HepG2 (cell line): ENCODE data around the gene NEK6. TPM values are rescaled to one million over a fixed set of nuclear protein-coding genes. Genes with fewer than 3 reads are reported as not detected.

ENCODE experiments used
- ATAC-seq: fragments of 200-7000 bp; cut with Tn5 transposase; 3 replicates; pipeline ENCODE4 v1.9.1; 2020; ENCODE audit warnings: mild to moderate bottlenecking, moderate library complexity
- BruUV-seq: library from RNA; stranded (reverse); fragments of 400-500 nt; replicated peaks from 2 replicates; lab custom pipeline; 2021; lab: Mats Ljungman, UMichigan
- CTCF ChIA-PET: fragments of 300-600 bp; formaldehyde crosslinking; extraction: SDS; loops from one replicate; lab custom pipeline; 2021; ENCODE audit warnings: low total read pairs, inconsistent platforms, low intra/inter-chr PET ratio; lab: Yijun Ruan, JAX
- POLR2A ChIA-PET: fragments of 350-600 bp; sonication (Branson Sonifier 250); formaldehyde crosslinking; loops from one replicate; lab custom pipeline; 2020; ENCODE audit warnings: antibody characterized with exemption, inconsistent platforms; lab: Yijun Ruan, JAX
- DNase-seq: peaks from one replicate; pipeline ENCODE4 v3.0.0-alpha.2; 2015; ENCODE audit warnings: low spot score
- FAIRE-seq: peaks from 3 replicates; lab custom pipeline; 2011; peaks lifted over from hg19 to GRCh38; lab: Jason Lieb, UNC
- H2AFZ ChIP-seq: one replicate; pipeline ENCODE4 v1.6.1; 2011; ENCODE audit warnings: low read length, inconsistent platforms
- H3K27ac ChIP-seq: fragments of 300-600 bp; 3 replicates; pipeline ENCODE4 v1.8.0; 2011; ENCODE audit warnings: mixed run types, mild to moderate bottlenecking, mixed read lengths, low read length, inconsistent platforms; ENCODE audit not compliant: insufficient read depth; ENCODE audit errors: extremely low read length
- H3K27me3 ChIP-seq, 2 experiments: fragments of 200-600 bp in 1 of 2; 2 replicates in 1 of 2; 3 replicates in 1 of 2; pipeline versions ENCODE4 v1.6.0 to v1.8.0; 2011; ENCODE audit warnings: low read length in 2 of 2, mild to moderate bottlenecking in 2 of 2, moderate library complexity in 2 of 2, inconsistent platforms in 1 of 2; ENCODE audit not compliant: insufficient read depth in 2 of 2, control insufficient read depth in 1 of 2
- H3K36me3 ChIP-seq, 2 experiments: fragments of 200-600 bp in 1 of 2; replicated peaks in 1 of 2; 2 replicates in 1 of 2; 3 replicates in 1 of 2; pipeline versions ENCODE4 v1.5.1 to v1.8.0; 2011; ENCODE audit warnings: low read length in 2 of 2, inconsistent platforms in 1 of 2; ENCODE audit not compliant: insufficient read depth in 2 of 2, control insufficient read depth in 1 of 2
- H3K4me1 ChIP-seq: 2 replicates; pipeline ENCODE4 v1.5.1; 2012; ENCODE audit warnings: low read length, inconsistent platforms; ENCODE audit not compliant: insufficient read depth
- H3K4me2 ChIP-seq: 2 replicates; pipeline ENCODE4 v1.6.0; 2011; ENCODE audit warnings: low read depth, low read length, inconsistent platforms
- H3K4me3 ChIP-seq, 3 experiments: fragments of 200-600 bp in 1 of 3; sonication (generic), shearing (Covaris generic) in 1 of 3; replicated peaks in 1 of 3; 2 replicates each; pipeline ENCODE4 v1.5.1; 2011 to 2016; ENCODE audit warnings: low read length in 3 of 3, inconsistent platforms in 2 of 3, low read depth in 2 of 3, mild to moderate bottlenecking in 2 of 3, control low read depth in 1 of 3, mixed read lengths in 1 of 3; ENCODE audit not compliant: insufficient read depth in 1 of 3
- H3K79me2 ChIP-seq: one replicate; pipeline ENCODE4 v1.6.1; 2011; ENCODE audit warnings: low read length, inconsistent platforms; ENCODE audit not compliant: insufficient read depth
- H3K9ac ChIP-seq: 2 replicates; pipeline ENCODE4 v1.6.0; 2011; ENCODE audit warnings: mild to moderate bottlenecking, low read depth, low read length, inconsistent platforms; ENCODE audit not compliant: insufficient read depth
- H3K9me3 ChIP-seq: 2 replicates; pipeline ENCODE4 v1.5.1; 2012; ENCODE audit warnings: mild to moderate bottlenecking, low read length
- H4K20me1 ChIP-seq: 2 replicates; pipeline ENCODE4 v1.6.0; 2011; ENCODE audit warnings: inconsistent platforms, mild to moderate bottlenecking, low read length, moderate library complexity; ENCODE audit not compliant: insufficient read depth
- FOXA1 ChIP-seq, 2 experiments: fragments of 450-650 bp in 1 of 2; sonication (generic) in 1 of 2; formaldehyde crosslinking in 1 of 2; IDR thresholded peaks; 2 replicates each; pipeline versions ENCODE4 v1.4.0 to v1.6.1; 2016 to 2020; ENCODE audit warnings: missing genetic modification reagents in 1 of 2
- NRL ChIP-seq: sonication (generic); formaldehyde crosslinking; IDR thresholded peaks from 2 replicates; pipeline ENCODE4 v1.5.0; 2020; ENCODE audit warnings: missing genetic modification reagents, mild to moderate bottlenecking, moderate library complexity, borderline replicate concordance
- PATZ1 ChIP-seq: sonication (generic); formaldehyde crosslinking; IDR thresholded peaks from 2 replicates; pipeline ENCODE4 v1.4.0; 2020; ENCODE audit warnings: missing genetic modification reagents
- PCBP1 ChIP-seq: fragments of 200-400 bp; formaldehyde crosslinking; IDR thresholded peaks from 2 replicates; pipeline ENCODE4 v1.6.1; 2017; ENCODE audit warnings: mild to moderate bottlenecking, low read depth, low read length, borderline replicate concordance
- RORA ChIP-seq: sonication (generic); formaldehyde crosslinking; IDR thresholded peaks from 2 replicates; pipeline ENCODE4 v1.5.0; 2020; ENCODE audit warnings: mild to moderate bottlenecking, missing genetic modification reagents, moderate library complexity
- ZC3H4 ChIP-seq: sonication (generic); formaldehyde crosslinking; IDR thresholded peaks from 2 replicates; pipeline ENCODE4 v1.4.0; 2020; ENCODE audit warnings: missing genetic modification reagents, borderline replicate concordance
- ZMYM3 ChIP-seq: sonication (generic); formaldehyde crosslinking; IDR thresholded peaks from 2 replicates; pipeline ENCODE4 v1.5.1; 2020; ENCODE audit warnings: mild to moderate bottlenecking, missing genetic modification reagents
- ZNF101 ChIP-seq: sonication (generic); formaldehyde crosslinking; IDR thresholded peaks from 2 replicates; pipeline ENCODE4 v1.4.0; 2020; ENCODE audit warnings: mild to moderate bottlenecking, low read depth, missing genetic modification reagents, borderline replicate concordance
- ZNF224 ChIP-seq: sonication (generic); formaldehyde crosslinking; IDR thresholded peaks from 2 replicates; pipeline ENCODE4 v1.5.0; 2020; ENCODE audit warnings: mild to moderate bottlenecking, missing genetic modification reagents
- ZNF350 ChIP-seq: sonication (generic); formaldehyde crosslinking; IDR thresholded peaks from 2 replicates; pipeline ENCODE4 v1.4.0; 2020; ENCODE audit warnings: mild to moderate bottlenecking, low read depth, missing genetic modification reagents, borderline replicate concordance
- ZNF460 ChIP-seq: sonication (generic); formaldehyde crosslinking; IDR thresholded peaks from 2 replicates; pipeline ENCODE4 v1.5.1; 2020; ENCODE audit warnings: missing genetic modification reagents, mild to moderate bottlenecking, borderline replicate concordance
- ZNF768 ChIP-seq: sonication (generic); formaldehyde crosslinking; IDR thresholded peaks from 2 replicates; pipeline ENCODE4 v1.4.0; 2020; ENCODE audit warnings: missing genetic modification reagents
- ZNF770 ChIP-seq: sonication (generic); formaldehyde crosslinking; IDR thresholded peaks from 2 replicates; pipeline ENCODE4 v1.5.0; 2020; ENCODE audit warnings: mild to moderate bottlenecking, missing genetic modification reagents
- ZNF891 ChIP-seq: sonication (generic); formaldehyde crosslinking; IDR thresholded peaks from 2 replicates; pipeline ENCODE4 v1.5.0; 2020; ENCODE audit warnings: mild to moderate bottlenecking, missing genetic modification reagents
- WGBS: methylation state at CpG from one replicate; pipeline ENCODE4 v1.1.6; 2017; ENCODE audit warnings: low lambda C conversion rate; 5-methylcytosine and 5-hydroxymethylcytosine counted together
- in situ Hi-C: cut with HindIII; loops from 2 replicates; pipeline ENCODE4 v1.10.0; 2017; ENCODE audit warnings: low pct_unique_long_range_greater_than_20kb; ENCODE audit not compliant: extremely low pct_ligation_motif_present
- intact Hi-C: fragments of 100-400 bp; cut with micrococcal nuclease; formaldehyde crosslinking; loops from one replicate; pipeline ENCODE4 v1.10.0; 2022; ENCODE audit not compliant: unreplicated experiment
- polyA plus RNA-seq, 8 experiments: library from polyadenylated mRNA; depleted of rRNA in 3 of 8; stranded (reverse) in 7 of 8; unstranded in 1 of 8; fragments of >200 nt; fragmentation: Illumina TruSeq in 4 of 8; extraction: Trizol in 4 of 8; gene quantifications; 2 replicates each; pipeline versions ENCODE4 v1.2.1 to v1.2.3, GENCODE V29; 2011 to 2016; ENCODE audit warnings: low read depth in 4 of 8, missing spikeins in 1 of 8, mixed read lengths in 1 of 8; ENCODE audit not compliant: insufficient read depth in 1 of 8
- total RNA-seq, 5 experiments: library from RNA; depleted of rRNA; stranded (reverse); fragments of >200 nt; fragmentation: Illumina TruSeq; extraction: Trizol; gene quantifications; 2 replicates each; pipeline ENCODE4 v1.2.3, GENCODE V29; 2016; ENCODE audit warnings: low read depth in 1 of 5

Gene NEK6
- total and polyA plus RNA-seq, 2 of the 13 experiments (the other 11 are each of a cell fraction or from before 2014, with no cell fraction given): 30.4 to 119 TPM

- H3K4me3 ChIP-seq: no peak overlapping the region
- no peaks in the 10 kb centered on the region for H3K9me3 ChIP-seq
- POLR2A ChIA-PET: no interaction called here
- intact Hi-C loops (loop anchor here (5.0 kb wide), 2 partner anchors 33 to 123 kb away; no protein-coding TSS in a partner anchor), in situ Hi-C loops (no loop called here)
- H3K27me3 ChIP-seq: peaks cover 0 to 12% of the 10 kb centered on the region in 2 experiments; a peak in 3 of 5 replicates
- 5% methylated on average over 3 of the region's 3 CpGs for WGBS
- H3K36me3 ChIP-seq: no peaks in the 10 kb centered on the region
- H4K20me1 ChIP-seq: no peaks in the 10 kb centered on the region
- H3K27ac ChIP-seq: no peak overlapping the region
- FAIRE-seq (no peak), DNase-seq (no peak), ATAC-seq (no peak)
- peaks cover 17% of the 10 kb centered on the region for H3K79me2 ChIP-seq
- CTCF ChIA-PET: no interaction called here
- no TSS peak for BruUV-seq
- H3K4me2 ChIP-seq: no peak overlapping the region
- TF ChIP-seq ZMYM3 (peak; percentile 87), ZNF768 (CRISPR knock-in tag) (peak; percentile 93), RORA (no peak), ZNF891 (no peak)
- no peak overlapping the region for H3K9ac ChIP-seq
- peaks cover 31% of the 10 kb centered on the region for H3K4me1 ChIP-seq
- no peak overlapping the region for H2AFZ ChIP-seq
Observed at GRCh38 chr9:124255222-124255621, 2.5 kb upstream of the NEK6 start.

GRCh38 chr9:124256517-124257069 lies 1.2 kb upstream of the NEK6 start:
- Histone ChIP-seq H3K27ac (no peak overlapping the region), H3K79me2 (peaks cover 30% of the 10 kb centered on the region), H3K4me2 (peak overlapping the region; percentile 60), H4K20me1 (peaks cover 8% of the 10 kb centered on the region), H3K4me1 (peaks cover 44% of the 10 kb centered on the region), H3K27me3 (peaks cover 0 to 12% of the 10 kb centered on the region in 2 experiments; a peak in 3 of 5 replicates), H2AFZ (no peak overlapping the region), H3K9ac (no peak overlapping the region), H3K36me3 (no peaks in the 10 kb centered on the region), H3K9me3 (no peaks in the 10 kb centered on the region), H3K4me3 (peak overlapping the region in 2 of 3 experiments; percentile 5 to 98; a peak in 2 of 6 replicates)
- in situ Hi-C loops: no loop called here
- ChIA-PET CTCF (no interaction called here), POLR2A (interaction anchor here (0.7 to 1.0 kb wide), 4 partner anchors 8 to 39 kb away, joined by 3 to 5 read pairs (median 3); no protein-coding TSS in a partner anchor)
- BruUV-seq: no TSS peak
- intact Hi-C loops: loop anchor here (5.0 kb wide), 2 partner anchors 34 to 124 kb away; no protein-coding TSS in a partner anchor
- FAIRE-seq (no peak), ATAC-seq (peak; percentile 10), DNase-seq (peak; percentile 39)
- WGBS: 12% methylated on average over 9 of the region's 11 CpGs
- TF ChIP-seq ZC3H4 (CRISPR knock-in tag) (no peak), ZNF770 (CRISPR knock-in tag) (peak; percentile 79), ZNF460 (CRISPR knock-in tag) (peak; percentile 80), PCBP1 (no peak), ZNF101 (no peak), PATZ1 (CRISPR knock-in tag) (no peak), ZNF350 (CRISPR knock-in tag) (0 out of 2 replicates have a peak, but pooled peaks have one; percentile 16), ZNF224 (no peak), FOXA1 (IDR thresholded peaks at IDR 0.05) (no peak), FOXA1 (CRISPR knock-in tag; IDR thresholded peaks at IDR 0.05) (no peak), NRL (CRISPR knock-in tag) (0 out of 2 replicates have a peak, but pooled peaks have one; percentile 7)
